Activated naive CD4-positive, alpha-beta T cell treated with anti-CD3 and anti-CD28 coated beads, Interleukin-2, amount 50 U/mL, for 72 hours (primary cell): ENCODE results near the gene OR4K2. TPM values are rescaled to one million over a fixed set of nuclear protein-coding genes. Genes with fewer than 3 reads are reported as not detected.
"Not testable (repeated sequence)": the region's sequence is repeated elsewhere in the genome, so short reads cannot be mapped to it uniquely, and the experiment has no call there.

Experiments used
- ATAC-seq, 2 donors: fragments of 150-1000 bp; cut with Tn5 transposase; 2 replicates each; pipeline ENCODE4 v1.10.0; 2021; ENCODE audit warnings: mild to moderate bottlenecking in 2 of 2, moderate library complexity in 2 of 2
- DNase-seq, 2 donors: peaks; one replicate each; pipeline ENCODE4 v3.0.0; 2021 to 2022; ENCODE audit warnings: low spot score in 2 of 2
- H3K27ac Mint-ChIP-seq, 2 donors: one replicate each; pipeline ENCODE4 v1.8.0; 2022; ENCODE audit warnings: mild to moderate bottlenecking in 2 of 2, mixed read lengths in 2 of 2
- H3K36me3 Mint-ChIP-seq, 2 donors: one replicate each; pipeline ENCODE4 v1.8.0; 2022; ENCODE audit warnings: mixed read lengths in 2 of 2
- H3K9me3 Mint-ChIP-seq, 2 donors: one replicate each; pipeline ENCODE4 v1.8.0; 2022; ENCODE audit warnings: mixed read lengths in 2 of 2
- total RNA-seq, 2 donors: library from RNA; stranded (reverse); gene quantifications; one replicate each; pipeline ENCODE4 v1.2.3, GENCODE V29; 2022

OR4K2 gene, protein sequence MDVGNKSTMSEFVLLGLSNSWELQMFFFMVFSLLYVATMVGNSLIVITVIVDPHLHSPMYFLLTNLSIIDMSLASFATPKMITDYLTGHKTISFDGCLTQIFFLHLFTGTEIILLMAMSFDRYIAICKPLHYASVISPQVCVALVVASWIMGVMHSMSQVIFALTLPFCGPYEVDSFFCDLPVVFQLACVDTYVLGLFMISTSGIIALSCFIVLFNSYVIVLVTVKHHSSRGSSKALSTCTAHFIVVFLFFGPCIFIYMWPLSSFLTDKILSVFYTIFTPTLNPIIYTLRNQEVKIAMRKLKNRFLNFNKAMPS
- total RNA-seq: not detected

DNA sequence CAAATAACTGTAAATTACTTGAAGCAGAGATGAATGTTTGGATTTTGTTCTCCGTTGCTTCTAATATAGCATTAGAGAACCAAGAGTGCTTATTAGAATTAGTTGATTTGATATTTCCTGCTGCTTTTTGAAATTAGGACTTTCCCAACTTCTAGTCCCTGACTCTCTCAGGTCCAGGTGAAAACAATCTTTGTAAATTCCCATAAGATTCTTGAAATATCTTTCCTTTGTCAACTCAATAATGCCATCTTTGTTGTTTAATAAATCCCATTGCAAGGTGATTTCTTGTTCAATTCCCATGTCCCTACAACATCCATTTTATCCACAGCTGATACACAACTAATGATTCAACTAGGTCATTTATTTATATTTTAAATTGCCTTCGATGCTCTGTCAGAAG is at the start of gene OR4K2:
OR4K2 (plus strand) TSS at position 301 of the 400 bp plus-strand sequence. CDS start 1,126 bp downstream, outside the sequence.
- Mint-ChIP-seq H3K36me3 (no peaks in the 10 kb centered on the region), H3K27ac (no peak within 1 kb of the TSS), H3K9me3 (no peaks in the 10 kb centered on the region)
- DNase-seq (no peak), ATAC-seq (no peak)

DNA sequence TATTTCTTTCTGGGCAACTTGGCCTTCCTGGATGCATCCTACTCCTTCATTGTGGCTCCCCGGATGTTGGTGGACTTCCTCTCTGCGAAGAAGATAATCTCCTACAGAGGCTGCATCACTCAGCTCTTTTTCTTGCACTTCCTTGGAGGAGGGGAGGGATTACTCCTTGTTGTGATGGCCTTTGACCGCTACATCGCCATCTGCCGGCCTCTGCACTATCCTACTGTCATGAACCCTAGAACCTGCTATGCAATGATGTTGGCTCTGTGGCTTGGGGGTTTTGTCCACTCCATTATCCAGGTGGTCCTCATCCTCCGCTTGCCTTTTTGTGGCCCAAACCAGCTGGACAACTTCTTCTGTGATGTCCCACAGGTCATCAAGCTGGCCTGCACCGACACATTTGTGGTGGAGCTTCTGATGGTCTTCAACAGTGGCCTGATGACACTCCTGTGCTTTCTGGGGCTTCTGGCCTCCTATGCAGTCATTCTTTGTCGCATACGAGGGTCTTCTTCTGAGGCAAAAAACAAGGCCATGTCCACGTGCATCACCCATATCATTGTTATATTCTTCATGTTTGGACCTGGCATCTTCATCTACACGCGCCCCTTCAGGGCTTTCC is 47.2 kb upstream of the OR4K2 start:
- not testable (repeated sequence) for ATAC-seq, H3K9me3 Mint-ChIP-seq, H3K36me3 Mint-ChIP-seq, H3K27ac Mint-ChIP-seq, DNase-seq

DNA sequence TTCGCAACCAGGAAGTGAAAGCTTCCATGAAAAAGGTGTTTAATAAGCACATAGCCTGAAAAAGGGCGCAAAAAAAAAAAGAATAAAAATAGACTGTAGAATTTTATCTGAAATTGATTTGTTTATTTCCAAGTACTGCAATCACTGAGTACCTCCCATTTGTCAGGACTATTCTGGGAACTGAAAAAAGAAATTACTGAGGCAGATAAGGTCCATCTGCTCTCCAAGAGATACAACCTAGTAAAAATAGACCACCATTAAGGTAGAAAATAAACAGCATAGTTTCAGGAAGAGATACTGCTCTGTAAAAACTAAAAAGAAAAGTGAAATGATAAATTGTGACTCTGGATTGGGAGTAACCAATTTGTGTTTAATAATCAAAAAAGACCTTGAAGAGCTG is 46.6 kb upstream of the OR4K2 start:
- ATAC-seq (no peak), DNase-seq (no peak)
- H3K36me3 Mint-ChIP-seq: no peaks in the 10 kb centered on the region
- H3K27ac Mint-ChIP-seq: no peak overlapping the region
- H3K9me3 Mint-ChIP-seq: no peaks in the 10 kb centered on the region

DNA sequence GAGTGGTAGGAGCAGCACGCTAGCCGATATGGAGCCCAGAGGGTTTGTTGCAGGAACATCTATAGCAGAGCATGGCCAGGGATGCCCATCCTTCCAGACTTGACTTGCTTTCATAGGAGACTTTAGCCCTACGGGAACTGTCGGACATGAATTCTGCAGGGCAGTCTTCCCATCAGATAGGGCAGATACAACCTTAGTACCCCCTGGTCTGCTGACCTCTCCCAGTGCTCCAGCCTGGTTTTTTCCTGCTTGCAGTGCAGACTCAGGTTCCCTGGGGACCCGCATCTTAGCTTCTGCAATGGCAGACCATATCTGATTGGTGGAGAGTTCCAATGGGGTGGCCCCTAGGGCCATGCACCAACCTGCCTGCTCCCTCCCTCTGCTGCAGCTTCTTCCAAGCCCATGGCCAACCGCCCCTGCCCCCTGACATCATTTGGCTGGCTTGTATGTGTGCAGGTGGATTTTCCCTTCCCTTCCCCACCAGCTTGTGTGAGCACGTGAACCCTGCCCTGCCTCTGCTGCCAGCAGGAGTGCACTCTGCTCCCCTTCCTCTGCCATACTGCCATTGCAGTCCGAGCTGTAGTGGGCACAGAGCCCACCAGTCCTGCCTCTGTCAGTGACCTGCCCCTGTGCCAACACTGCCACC is 40.6 kb upstream of the OR4K2 start:
- ATAC-seq, H3K27ac Mint-ChIP-seq, H3K36me3 Mint-ChIP-seq, DNase-seq, H3K9me3 Mint-ChIP-seq: not testable (repeated sequence)

DNA sequence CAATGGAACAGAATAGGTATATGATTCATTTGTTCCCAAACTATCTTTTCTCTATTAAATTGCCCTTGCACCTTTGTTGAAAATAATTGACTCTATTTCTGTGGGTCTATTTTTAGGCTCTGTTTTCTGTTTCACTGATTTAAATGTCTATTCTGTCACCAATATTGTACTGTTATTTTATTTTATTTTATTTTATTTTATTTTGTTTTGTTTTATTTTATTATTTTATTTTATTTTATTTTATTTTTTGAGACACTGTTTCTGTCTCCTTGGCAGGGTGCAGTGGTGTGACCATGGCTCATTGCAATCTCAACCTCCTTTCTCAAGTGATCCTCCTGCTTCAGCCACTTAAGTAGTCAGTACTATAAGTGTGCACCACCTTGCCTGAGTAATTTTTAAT is 36.5 kb upstream of the OR4K2 start:
- H3K36me3 Mint-ChIP-seq: no peaks in the 10 kb centered on the region
- no peaks in the 10 kb centered on the region for H3K9me3 Mint-ChIP-seq
- DNase-seq (no peak), ATAC-seq (no peak)
- H3K27ac Mint-ChIP-seq: no peak overlapping the region

DNA sequence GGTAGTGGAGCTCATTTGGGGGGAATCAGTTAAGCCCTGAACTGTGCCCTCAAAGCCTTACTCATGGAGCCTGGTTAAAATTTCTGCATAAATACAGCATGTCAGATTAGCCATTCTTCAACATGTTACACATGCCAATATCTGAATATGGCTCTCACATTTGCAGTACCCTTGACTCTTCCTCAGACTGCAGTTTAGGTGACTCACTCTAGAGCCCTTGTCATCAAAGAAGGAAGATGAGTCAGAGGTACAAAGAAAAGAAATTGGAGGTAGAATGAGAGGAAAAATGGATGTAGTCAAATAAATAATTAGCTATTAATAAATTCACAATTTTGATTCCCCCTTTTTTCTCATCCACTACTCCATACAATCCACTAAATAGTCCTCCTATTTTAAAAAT is 23.6 kb upstream of the OR4K2 start:
- Mint-ChIP-seq H3K27ac (no peak overlapping the region), H3K9me3 (no peaks in the 10 kb centered on the region), H3K36me3 (no peaks in the 10 kb centered on the region)
- DNase-seq (no peak), ATAC-seq (no peak)

DNA sequence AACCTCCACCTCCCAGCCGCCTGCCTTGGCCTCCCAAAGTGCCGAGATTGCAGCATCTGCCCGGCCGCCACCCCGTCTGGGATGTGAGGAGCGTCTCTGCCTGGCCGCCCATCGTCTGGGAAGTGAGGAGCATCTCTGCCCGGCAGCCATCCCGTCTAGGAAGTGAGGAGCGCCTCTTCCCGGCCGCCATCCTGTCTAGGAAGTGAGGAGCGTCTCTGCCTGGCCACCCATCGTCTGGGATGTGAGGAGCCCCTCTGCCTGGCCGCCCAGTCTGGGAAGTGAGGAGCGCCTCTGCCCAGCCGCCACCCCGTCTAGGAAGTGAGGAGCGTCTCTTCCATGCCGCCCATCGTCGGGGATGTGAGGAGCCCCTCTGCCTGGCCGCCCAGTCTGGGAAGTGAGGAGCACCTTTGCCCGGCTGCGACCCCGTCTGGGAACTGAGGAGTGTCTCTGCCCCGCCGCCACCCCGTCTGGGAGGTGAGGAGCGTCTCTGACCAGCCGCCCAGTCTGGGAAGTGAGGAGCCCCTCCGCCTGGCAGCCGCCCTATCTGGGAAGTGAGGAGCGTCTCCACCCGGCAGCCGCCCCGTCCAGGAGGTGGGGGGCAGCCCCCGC is 8.8 kb upstream of the OR4K2 start:
- DNase-seq, ATAC-seq, H3K36me3 Mint-ChIP-seq, H3K27ac Mint-ChIP-seq, H3K9me3 Mint-ChIP-seq: not testable (repeated sequence)

DNA sequence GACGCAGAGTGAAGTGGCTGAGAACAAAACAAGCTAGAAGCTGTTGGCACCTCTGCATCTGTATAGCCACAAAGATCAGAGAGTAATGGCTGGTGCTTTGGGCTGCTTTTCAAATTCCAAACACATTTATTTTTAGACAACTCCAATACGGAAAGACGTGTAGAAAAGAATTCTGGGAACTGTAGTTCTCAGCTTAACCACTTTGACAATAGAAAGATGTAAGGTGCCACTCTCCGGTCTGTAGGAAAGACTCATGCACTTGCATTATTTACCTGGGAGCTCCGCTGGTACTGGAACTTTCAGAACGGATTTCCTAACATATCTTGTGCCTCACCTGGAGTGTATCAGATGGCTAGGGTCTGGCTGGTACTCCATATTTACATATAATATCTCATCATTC is 1.8 kb upstream of the OR4K2 start:
- no peaks in the 10 kb centered on the region for H3K36me3 Mint-ChIP-seq
- no peak for DNase-seq
- ATAC-seq: no peak
- no peaks in the 10 kb centered on the region for H3K9me3 Mint-ChIP-seq
- no peak overlapping the region for H3K27ac Mint-ChIP-seq

DNA sequence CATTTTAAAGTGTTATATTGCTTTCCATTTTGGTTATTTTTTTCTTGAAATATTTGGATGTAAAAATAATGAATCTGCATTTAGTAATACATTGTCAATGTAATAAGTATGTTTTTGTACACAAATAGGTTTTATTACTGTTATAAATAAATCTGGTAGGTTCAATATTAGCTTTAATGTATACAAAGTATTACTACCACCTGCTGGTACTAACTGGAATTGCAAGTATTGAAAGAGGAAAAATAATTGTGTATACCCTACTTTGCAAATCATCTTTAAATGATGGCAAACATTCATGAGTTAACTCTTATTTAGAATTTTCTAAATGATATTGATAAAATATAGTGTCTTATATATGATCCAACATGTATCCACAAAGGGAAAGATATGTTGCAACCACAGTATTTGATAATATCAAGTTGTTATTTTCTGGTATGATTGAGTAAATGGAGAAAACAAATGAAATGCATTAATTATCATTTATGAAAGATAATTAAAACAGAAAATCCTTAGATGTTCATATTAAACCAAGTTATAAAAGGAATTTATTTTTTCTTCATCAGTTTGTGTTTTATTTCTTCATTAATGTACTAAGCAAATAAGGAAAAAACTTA is 3.2 kb downstream of the OR4K2 start:
- Mint-ChIP-seq H3K36me3 (no peaks in the 10 kb centered on the region), H3K27ac (no peak overlapping the region), H3K9me3 (no peaks in the 10 kb centered on the region)
- ATAC-seq (no peak), DNase-seq (no peak)

DNA sequence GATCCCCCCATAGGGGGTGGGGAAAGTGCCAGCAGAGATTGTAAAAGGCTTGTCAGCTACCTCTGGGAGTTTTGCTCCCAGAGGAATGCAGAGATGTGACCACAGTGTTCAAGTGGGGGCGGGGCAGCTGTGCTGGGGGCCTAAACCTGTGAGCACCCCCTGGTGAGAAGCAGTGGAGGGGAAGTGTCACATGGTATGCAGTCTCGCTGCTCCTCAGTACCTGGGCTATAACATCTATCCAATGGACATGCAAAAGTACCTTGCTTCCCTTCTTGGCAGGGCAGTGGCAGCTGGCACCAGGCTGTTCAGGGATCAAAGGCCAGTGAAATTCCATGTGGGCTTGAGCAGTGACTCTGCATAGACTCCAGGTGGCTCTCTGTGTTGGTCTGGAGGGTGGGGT is 20.3 kb downstream of the OR4K2 start:
- ATAC-seq (no peak), DNase-seq (no peak)
- peaks cover 19 to 20% of the 10 kb centered on the region in 2 donors for H3K9me3 Mint-ChIP-seq
- H3K36me3 Mint-ChIP-seq: peaks cover 17 to 30% of the 10 kb centered on the region in 2 donors
- no peak overlapping the region for H3K27ac Mint-ChIP-seq

DNA sequence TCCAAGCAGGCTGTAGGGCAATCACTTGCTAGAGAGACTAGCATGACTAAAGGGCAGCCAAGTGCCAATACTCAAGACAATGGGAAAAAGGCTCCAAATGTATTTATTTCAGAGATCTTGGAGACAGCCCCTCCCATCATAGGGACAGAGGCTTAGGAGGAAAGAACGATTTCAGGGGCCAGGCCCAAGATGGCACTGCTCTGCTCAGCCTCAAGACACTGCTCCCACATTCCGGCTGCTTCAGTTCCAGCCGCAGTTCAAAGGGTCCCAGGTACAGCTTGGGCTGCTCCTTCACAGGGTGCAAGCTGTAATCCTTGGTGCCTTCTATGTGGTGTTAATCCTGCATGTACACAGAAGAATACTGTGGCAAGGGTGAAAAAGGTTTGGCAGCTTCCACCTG is 26.1 kb downstream of the OR4K2 start:
- Mint-ChIP-seq H3K27ac (no peak overlapping the region), H3K36me3 (peaks cover 5 to 11% of the 10 kb centered on the region in 2 donors), H3K9me3 (peaks cover 9 to 11% of the 10 kb centered on the region in 2 donors)
- no peak for DNase-seq
- no peak for ATAC-seq

DNA sequence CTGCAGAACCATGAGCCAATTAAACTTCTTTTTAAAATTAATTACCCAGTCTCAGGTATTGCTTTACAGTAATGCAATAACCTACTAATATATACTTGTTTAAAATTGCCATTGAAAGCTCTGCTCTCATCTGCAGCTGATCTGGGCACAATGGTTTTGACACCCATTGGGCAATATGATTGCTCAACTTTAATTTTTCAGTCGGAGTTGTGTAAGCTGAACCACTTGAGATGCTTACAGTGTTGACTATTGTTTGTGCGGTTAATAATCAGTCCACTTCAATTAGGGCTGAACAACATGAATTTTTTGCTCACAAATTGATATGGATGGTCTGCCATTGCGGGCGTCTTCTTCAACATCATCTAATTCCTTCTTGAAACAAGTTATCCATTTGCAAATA is 27.5 kb downstream of the OR4K2 start:
- H3K36me3 Mint-ChIP-seq: peaks cover 0 to 4% of the 10 kb centered on the region in 2 donors
- H3K9me3 Mint-ChIP-seq: peaks cover 0 to 4% of the 10 kb centered on the region in 2 donors
- no peak overlapping the region for H3K27ac Mint-ChIP-seq
- no peak for DNase-seq
- ATAC-seq: no peak

DNA sequence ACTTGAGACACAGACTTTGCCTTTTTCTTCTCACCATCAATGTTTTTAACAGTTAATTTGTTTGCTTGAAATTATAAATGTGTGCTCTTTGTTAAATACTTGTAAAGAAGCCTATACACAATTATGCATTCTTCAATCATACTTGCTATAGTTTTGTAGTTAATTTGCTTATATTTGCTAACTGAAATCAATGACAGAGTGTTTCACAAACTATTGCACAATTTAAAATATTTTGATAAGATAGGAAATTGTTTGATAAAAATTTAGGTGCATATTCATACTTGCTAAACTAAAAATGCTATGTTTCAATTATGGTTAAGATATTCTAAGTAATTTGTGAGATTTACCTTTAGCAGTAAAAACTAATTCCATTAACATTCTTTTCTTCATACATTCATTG is 31.7 kb downstream of the OR4K2 start:
- no peak for ATAC-seq
- H3K36me3 Mint-ChIP-seq: peaks cover 7% of the 10 kb centered on the region in 2 donors
- H3K27ac Mint-ChIP-seq: no peak overlapping the region
- peaks cover 0 to 6% of the 10 kb centered on the region in 2 donors for H3K9me3 Mint-ChIP-seq
- DNase-seq: no peak

DNA sequence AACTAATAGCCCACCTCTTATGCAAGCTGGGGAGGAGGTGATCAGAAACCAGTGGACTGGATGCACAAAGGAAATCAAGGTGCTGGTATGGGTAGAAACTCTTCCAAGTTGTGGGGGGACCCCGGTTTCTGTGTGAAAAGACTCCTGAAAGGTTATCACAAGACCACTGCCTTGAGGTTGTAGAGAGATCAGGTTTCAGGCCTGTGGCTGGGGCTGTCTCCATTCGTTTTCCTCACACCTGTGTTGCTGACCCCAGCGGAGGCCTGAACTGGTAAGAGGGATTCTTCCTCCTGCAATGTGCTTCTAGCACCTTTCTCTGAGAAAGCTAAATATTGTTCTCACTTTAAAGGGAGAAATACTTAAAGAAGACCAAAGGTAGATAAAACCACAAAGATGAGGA is 36.2 kb downstream of the OR4K2 start:
- no peak overlapping the region for H3K27ac Mint-ChIP-seq
- ATAC-seq (no peak), DNase-seq (no peak)
- peaks cover 0 to 9% of the 10 kb centered on the region in 2 donors for H3K9me3 Mint-ChIP-seq
- H3K36me3 Mint-ChIP-seq: peaks cover 10% of the 10 kb centered on the region in 2 donors

DNA sequence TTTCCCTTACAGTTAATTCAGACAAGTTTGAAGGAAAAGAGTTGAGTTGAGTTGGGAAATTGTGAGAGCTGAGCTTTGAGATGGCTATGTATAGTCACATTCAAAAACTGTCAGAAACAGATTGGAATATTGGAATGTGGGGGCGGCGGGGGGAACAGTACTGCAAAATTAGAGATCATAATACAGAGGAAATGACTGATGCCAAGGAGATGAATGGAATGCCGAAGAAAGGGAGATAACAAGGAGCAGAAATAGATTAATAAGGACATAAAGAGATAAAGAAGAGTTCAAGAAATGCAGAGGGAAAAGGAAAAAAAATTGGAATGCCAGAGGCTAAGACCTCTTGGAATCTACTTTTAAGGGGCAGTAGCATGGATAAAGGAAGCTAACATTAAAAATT is 42.3 kb downstream of the OR4K2 start:
- Mint-ChIP-seq H3K9me3 (peaks cover 0 to 3% of the 10 kb centered on the region in 2 donors), H3K36me3 (no peaks in the 10 kb centered on the region), H3K27ac (no peak overlapping the region)
- ATAC-seq (no peak), DNase-seq (no peak)

DNA sequence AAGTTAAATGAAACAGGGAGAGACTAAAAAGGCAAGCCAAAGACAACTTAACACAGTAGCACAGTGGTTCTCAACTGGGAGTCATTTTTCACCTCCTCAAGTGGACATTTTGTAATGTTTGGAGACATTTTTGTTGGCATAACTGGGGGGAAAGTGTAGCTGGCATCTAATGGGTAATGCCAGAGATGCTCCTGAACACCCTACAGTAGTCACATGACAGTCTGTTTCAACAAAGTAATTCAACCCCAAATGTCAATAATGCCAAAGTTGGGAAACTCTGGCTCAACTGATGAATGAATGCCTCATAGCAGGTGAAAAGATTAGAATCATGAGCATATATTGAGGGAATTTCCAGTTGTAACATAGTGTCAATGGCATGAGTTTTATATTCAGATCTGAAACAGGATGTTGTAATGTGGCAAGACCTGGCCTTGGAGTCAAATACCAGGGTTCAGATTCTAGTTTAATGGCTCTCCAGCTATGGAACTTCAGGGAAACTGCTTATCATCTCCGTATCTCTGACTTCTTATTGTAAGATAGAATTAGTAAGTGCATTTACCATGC is 43.1 kb downstream of the OR4K2 start:
- no peak overlapping the region for H3K27ac Mint-ChIP-seq
- no peak for DNase-seq
- H3K36me3 Mint-ChIP-seq: no peaks in the 10 kb centered on the region
- H3K9me3 Mint-ChIP-seq: peaks cover 0 to under 1% of the 10 kb centered on the region in 2 donors
- ATAC-seq: no peak
